Measurements from ENCODE around the gene CAPN13. TPM values are rescaled to one million over a fixed set of nuclear protein-coding genes. Genes with fewer than 3 reads are reported as not detected.

CAPN13 gene
- total and polyA plus RNA-seq, 10 of the 15 experiments (the other 5 are each of a cell fraction or from before 2014, with no cell fraction given) = 0.03 to 0.10 (median 0.06) TPM; not detected in 7

GRCh38 chr2:30757749-30758148 is 49.5 kb downstream of the CAPN13 start (continued):
- TF ChIP-seq ZNF687 (IDR thresholded peaks at IDR 0.05) = no peak
- no peak for TF ChIP-seq NKRF (conservative IDR thresholded peaks at IDR 0.05)
- TF ChIP-seq BACH1 (IDR thresholded peaks at IDR 0.05; ENCODE audit: borderline replicate concordance) = no peak
- no peak for TF ChIP-seq SP1 (IDR thresholded peaks at IDR 0.05; ENCODE audit: low read depth, low read length)
- no peak for TF ChIP-seq TCF7 (IDR thresholded peaks at IDR 0.05; ENCODE audit: borderline replicate concordance)
- TF ChIP-seq IRF4 (IDR thresholded peaks at IDR 0.05; ENCODE audit: low read depth, low read length) = no peak
- no peak for TF ChIP-seq SREBF1 (IDR thresholded peaks at IDR 0.05; ENCODE audit: low read length)
- TF ChIP-seq ESRRA (IDR thresholded peaks at IDR 0.05; ENCODE audit: low read length) = no peak
- no peak for TF ChIP-seq SMAD5 (IDR thresholded peaks at IDR 0.05; ENCODE audit: low read depth)
- no peak for TF ChIP-seq ZNF592 (IDR thresholded peaks at IDR 0.05)
- no peak for TF ChIP-seq TARDBP (IDR thresholded peaks at IDR 0.05; ENCODE audit: borderline replicate concordance)
- TF ChIP-seq POLR2AphosphoS5 (IDR thresholded peaks at IDR 0.05; ENCODE audit: low read length) = no peak
- no peak for TF ChIP-seq RAD51 (IDR thresholded peaks at IDR 0.05)

Data from GM12878 (cell line).